ENCODE results near the gene ATF6. TPM values are rescaled to one million over a fixed set of nuclear protein-coding genes. Genes with fewer than 3 reads are reported as not detected.

The ATF6 gene
- total RNA-seq, 1 experiment from 2014 or later, result 10.6 TPM

GRCh38 chr1:161848676-161849075, 82.6 kb downstream of the ATF6 start:
- TF ChIP-seq ZNF671 (CRISPR knock-in tag; IDR thresholded peaks at IDR 0.05), result no peak
- TF ChIP-seq SP1 (CRISPR knock-in tag; conservative IDR thresholded peaks at IDR 0.05), result no peak
- TF ChIP-seq SMAD4 (CRISPR knock-in tag; IDR thresholded peaks at IDR 0.05), result no peak
- TF ChIP-seq CTCF (IDR thresholded peaks at IDR 0.05), result no peak
- no peak for TF ChIP-seq IRF2 (CRISPR knock-in tag; IDR thresholded peaks at IDR 0.05; ENCODE audit: borderline replicate concordance, low read depth)
- TF ChIP-seq FOXK1 (CRISPR knock-in tag; IDR thresholded peaks at IDR 0.05), result no peak
- no peak for TF ChIP-seq ERG (CRISPR knock-in tag; IDR thresholded peaks at IDR 0.05)
- TF ChIP-seq TEAD1 (CRISPR knock-in tag; IDR thresholded peaks at IDR 0.05), result no peak
- TF ChIP-seq ZNF263 (CRISPR knock-in tag; IDR thresholded peaks at IDR 0.05; ENCODE audit: low read depth), result no peak
- no peak for TF ChIP-seq CDX4 (CRISPR knock-in tag; IDR thresholded peaks at IDR 0.05; ENCODE audit: borderline replicate concordance)
- no peak for TF ChIP-seq E2F1 (CRISPR knock-in tag; IDR thresholded peaks at IDR 0.05)
- no peak for TF ChIP-seq MAX (CRISPR knock-in tag; IDR thresholded peaks at IDR 0.05)
- TF ChIP-seq OVOL2 (CRISPR knock-in tag; IDR thresholded peaks at IDR 0.05; ENCODE audit: borderline replicate concordance), result no peak
- TF ChIP-seq ZNF416 (CRISPR knock-in tag; IDR thresholded peaks at IDR 0.05), result no peak
- no peak for TF ChIP-seq ZNF219 (CRISPR knock-in tag; IDR thresholded peaks at IDR 0.05; ENCODE audit: borderline replicate concordance)
- no peak for TF ChIP-seq ARID4B (CRISPR knock-in tag; IDR thresholded peaks at IDR 0.05; ENCODE audit: borderline replicate concordance)
- TF ChIP-seq USF2 (CRISPR knock-in tag; IDR thresholded peaks at IDR 0.05), result no peak
- TF ChIP-seq SMAD3 (CRISPR knock-in tag; IDR thresholded peaks at IDR 0.05; ENCODE audit: borderline replicate concordance), result no peak
- TF ChIP-seq IRF1 (CRISPR knock-in tag; IDR thresholded peaks at IDR 0.05), result no peak
- no peak for TF ChIP-seq ZBTB21 (CRISPR knock-in tag; IDR thresholded peaks at IDR 0.05; ENCODE audit: borderline replicate concordance)
- no peak overlapping the region for H3K4me3 Mint-ChIP-seq
- no peak for ATAC-seq
- H3K4me1 Mint-ChIP-seq, result no peaks in the 10 kb centered on the region; the same call in 1 of the 2 replicates
- ChIA-PET CTCF (no interaction called here), POLR2A (no interaction called here)
- DNase-seq (ENCODE audit: low spot score), result no peak
- H3K9me3 Mint-ChIP-seq, result no peaks in the 10 kb centered on the region
- H3K27ac Mint-ChIP-seq, result no peak overlapping the region
- peaks cover 4% of the 10 kb centered on the region for H3K36me3 Mint-ChIP-seq
- H3K27me3 Mint-ChIP-seq (ENCODE audit: low read depth), result no peaks in the 10 kb centered on the region

Data from WTC11 (cell line).